ENCODE data around the gene DSCAM. TPM values are rescaled to one million over a fixed set of nuclear protein-coding genes. Genes with fewer than 3 reads are reported as not detected.

The DSCAM gene
- total RNA-seq, 1 donor from 2014 or later, result 0.06 TPM

- no peak for TF ChIP-seq CTCF (conservative IDR thresholded peaks at IDR 0.05; ENCODE audit: low read depth, low read length)
- DNase-seq (ENCODE audit: low read depth), result no peak
- no peak overlapping the region for H3K4me3 ChIP-seq (ENCODE audit: low read depth, low read length)
These were observed 208.3 kb downstream of the DSCAM start for GRCh38 chr21:40638466-40639251.

GRCh38 chr21:40636026-40636425, 210.9 kb downstream of the DSCAM start:
- DNase-seq (ENCODE audit: low read depth), result no peak
- no peak for TF ChIP-seq CTCF (conservative IDR thresholded peaks at IDR 0.05; ENCODE audit: low read depth, low read length)
- H3K4me3 ChIP-seq (ENCODE audit: low read depth, low read length), result no peak overlapping the region

- no peak for DNase-seq (ENCODE audit: low read depth)
- no peak overlapping the region for H3K4me3 ChIP-seq (ENCODE audit: low read depth, low read length)
These were observed 211.6 kb downstream of the DSCAM start for GRCh38 chr21:40635391-40635790.

GRCh38 chr21:40634141-40634540, 212.8 kb downstream of the DSCAM start:
- TF ChIP-seq CTCF (conservative IDR thresholded peaks at IDR 0.05; ENCODE audit: low read depth, low read length), result no peak
- H3K4me3 ChIP-seq (ENCODE audit: low read depth, low read length), result no peak overlapping the region
- no peak for DNase-seq (ENCODE audit: low read depth)

More at GRCh38 chr21:40635391-40635790, 211.6 kb downstream of the DSCAM start:
- TF ChIP-seq CTCF (conservative IDR thresholded peaks at IDR 0.05; ENCODE audit: low read depth, low read length), result no peak

- no peak overlapping the region for H3K4me3 ChIP-seq (ENCODE audit: low read depth, low read length)
- no peak for DNase-seq (ENCODE audit: low read depth)
These were observed 213.9 kb downstream of the DSCAM start for GRCh38 chr21:40633048-40633447.

GRCh38 chr21:40631211-40631610, 215.7 kb downstream of the DSCAM start:
- H3K4me3 ChIP-seq (ENCODE audit: low read depth, low read length), result no peak overlapping the region
- DNase-seq (ENCODE audit: low read depth), result no peak
- TF ChIP-seq CTCF (conservative IDR thresholded peaks at IDR 0.05; ENCODE audit: low read depth, low read length), result no peak

More at GRCh38 chr21:40633048-40633447, 213.9 kb downstream of the DSCAM start:
- no peak for TF ChIP-seq CTCF (conservative IDR thresholded peaks at IDR 0.05; ENCODE audit: low read depth, low read length)

- H3K4me3 ChIP-seq (ENCODE audit: low read depth, low read length), result no peak overlapping the region
- no peak for TF ChIP-seq CTCF (conservative IDR thresholded peaks at IDR 0.05; ENCODE audit: low read depth, low read length)
- no peak for DNase-seq (ENCODE audit: low read depth)
These were observed 221.0 kb downstream of the DSCAM start for GRCh38 chr21:40625991-40626390.

Measured in epithelial cell of proximal tubule (primary cell).